Heart right ventricle (tissue), 16 donors: ENCODE measurements around the gene GOSR2. TPM values are rescaled to one million over a fixed set of nuclear protein-coding genes. Genes with fewer than 3 reads are reported as not detected.

Experiments used
- ATAC-seq, 8 donors: fragments of 200-7000 bp; cut with Tn5 transposase; one replicate each; pipeline ENCODE4 v1.9.1; 2020; ENCODE audit warnings: mild to moderate bottlenecking in 8 of 8, moderate library complexity in 8 of 8, moderate number of reproducible peaks in 1 of 8
- DNase-seq, 2 donors: peaks; one replicate each; pipeline ENCODE4 v3.0.0-alpha.2; 2020
- H3K27ac ChIP-seq, 10 donors: fragments of 200-600 bp; sonication (generic) in 2 of 10; one replicate each; pipeline versions ENCODE4 v1.5.0 to v1.8.0; 2020 to 2022; ENCODE audit warnings: mild to moderate bottlenecking in 3 of 10
- H3K27me3 ChIP-seq, 7 donors: fragments of 200-600 bp; one replicate each; pipeline ENCODE4 v1.8.0; 2021 to 2022; ENCODE audit warnings: mild to moderate bottlenecking in 2 of 7
- H3K36me3 ChIP-seq, 9 donors: fragments of 200-600 bp; sonication (generic) in 1 of 9; one replicate each; pipeline versions ENCODE4 v1.5.0 to v1.8.0; 2020 to 2022; ENCODE audit warnings: mild to moderate bottlenecking in 2 of 9
- H3K4me1 ChIP-seq, 9 donors: fragments of 200-600 bp; sonication (generic) in 1 of 9; one replicate each; pipeline versions ENCODE4 v1.5.0 to v1.8.0; 2020 to 2022; ENCODE audit warnings: mild to moderate bottlenecking in 4 of 9
- H3K4me3 ChIP-seq, 10 donors: fragments of 200-600 bp; sonication (generic) in 2 of 10; one replicate each; pipeline versions ENCODE4 v1.5.0 to v1.8.0; 2020 to 2022; ENCODE audit warnings: mild to moderate bottlenecking in 7 of 10, moderate library complexity in 2 of 10
- H3K9me3 ChIP-seq, 11 donors: fragments of 200-600 bp in 10 of 11; sonication (generic) in 2 of 11; one replicate each; pipeline versions ENCODE4 v1.5.0 to v1.8.0; 2013 to 2022; ENCODE audit warnings: mild to moderate bottlenecking in 2 of 11, control low read depth in 1 of 11, moderate library complexity in 1 of 11
- WGBS, 2 donors: extraction: QIAGEN DNeasy Blood & Tissue Kit; methylation state at CpG; one replicate each; pipeline ENCODE4 v1.1.7; 2013; ENCODE audit warnings: inconsistent platforms in 1 of 2; 5-methylcytosine and 5-hydroxymethylcytosine counted together
- intact Hi-C, 10 donors: fragments of 100-400 bp; cut with DNase I; formaldehyde crosslinking; loops; one replicate each; pipeline versions ENCODE4 v1.11.1 to v1.14.2; 2022
- microRNA-seq, 2 donors: library from miRNA; unstranded; fragments of <30 nt; microRNA quantifications; one replicate each; pipeline ENCODE4 v1.2.0, GENCODE V29; 2021
- polyA plus RNA-seq, 2 donors: library from polyadenylated mRNA; stranded (reverse); fragments of 200-250 nt; gene quantifications; one replicate each; pipeline ENCODE4 v1.2.3, GENCODE V29; 2013
- total RNA-seq, 10 donors: library from RNA; stranded (reverse); fragmentation: NEBNext Ultra II Directional in 3 of 10; extraction: Animal tissue kit (Norgen Biotek cat#: 25700) in 3 of 10; gene quantifications; one replicate each; pipeline versions ENCODE4 v1.2.1 to v1.2.4, GENCODE V29; 2021 to 2023
- TF ChIP-seq, protein P1 (sequence below), 9 donors: fragments of 200-600 bp; sonication (generic) in 2 of 9; IDR thresholded peaks; one replicate each; pipeline versions ENCODE4 v1.5.0 to v1.8.0; 2021 to 2022; ENCODE audit warnings: antibody characterized with exemption in 9 of 9, mild to moderate bottlenecking in 5 of 9, moderate library complexity in 1 of 9
- donor health status: Arrhythmogenic right ventricular cardiomyopathy.
- donor health status: ischemic (EF 13 %, LVEDD 7.1; RV severe dilation, severe dysfunction).
- donor health status: healthy with polysubstance abuse.
- donor health status: DM: no; HTN: yes; CAD: no.
- donor health status: DM: no; HTN: no; CAD: no.
- donor health status: ischemic (EF 25% LVEDD 6.9; RV normal size, moderate dysfunction).
- donor health status: ischemic (EF 25% LVEDD 5.7; RV mildly dilated, moderate dysfunction).
- donor health status: healthy.
- donor health status: DM: yes; HTN: yes; CAD: no.
- donor health status: Ischemic cardiomyopathy.
- donor health status: ischemic (EF 35%, LVEDD 5.7; RV mildly dilated, moderate dysfunction).
- donor health status: nonischemic (EF 11% LVEDD 7.7; RV severe dilation, severe dysfunction).
- donor health status: DM: yes; HTN: yes; CAD: no.
- donor health status: PGD.
- donor health status: ischemic (EF 29% LVEDD 5.4; RV normal size, mild dysfunction).
- donor health status: nonischemic (EF 23%, LVEDD 6.1; RV moderate dilation, normal function).

GOSR2 gene
- total and polyA plus RNA-seq, 12 donors = 20.3 to 47.3 (median 40.0) TPM

DNA sequence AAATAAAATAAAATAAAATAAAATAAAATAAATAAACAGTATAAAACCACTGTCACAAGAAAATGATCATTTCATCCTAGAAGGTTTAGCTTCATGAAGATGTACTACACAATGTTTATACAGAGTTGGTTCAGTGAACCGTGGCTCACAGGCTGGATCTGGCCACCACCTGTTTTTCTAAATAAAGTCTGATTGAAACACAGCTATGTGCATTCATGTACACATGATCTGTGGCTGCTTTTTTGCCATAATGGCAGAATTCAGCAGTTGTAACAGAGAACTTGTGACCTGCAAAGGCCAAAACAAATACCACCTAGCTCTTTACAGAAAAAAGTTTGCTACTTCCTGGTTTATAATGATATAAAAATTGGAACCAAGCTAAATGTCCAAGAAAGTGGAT is 68.7 kb downstream of the GOSR2 start:
- no peaks in the 10 kb centered on the region for H3K27me3 ChIP-seq
- intact Hi-C loops = loop anchor here in 1 of 10 donors (10.0 kb wide), 1 partner anchor 127 kb away; no protein-coding TSS in a partner anchor
- WGBS, 2 donors = 82 to 85% methylated on average over 1 of the region's 1 CpG
- H3K4me1 ChIP-seq = peaks cover 0 to 6% (median 0%) of the 10 kb centered on the region in 9 donors
- H3K4me3 ChIP-seq = no peak overlapping the region
- H3K36me3 ChIP-seq = no peaks in the 10 kb centered on the region
- DNase-seq = no peak
- no peak for ATAC-seq
- H3K9me3 ChIP-seq = no peaks in the 10 kb centered on the region
- H3K27ac ChIP-seq = no peak overlapping the region
- TF ChIP-seq, protein P1, sequence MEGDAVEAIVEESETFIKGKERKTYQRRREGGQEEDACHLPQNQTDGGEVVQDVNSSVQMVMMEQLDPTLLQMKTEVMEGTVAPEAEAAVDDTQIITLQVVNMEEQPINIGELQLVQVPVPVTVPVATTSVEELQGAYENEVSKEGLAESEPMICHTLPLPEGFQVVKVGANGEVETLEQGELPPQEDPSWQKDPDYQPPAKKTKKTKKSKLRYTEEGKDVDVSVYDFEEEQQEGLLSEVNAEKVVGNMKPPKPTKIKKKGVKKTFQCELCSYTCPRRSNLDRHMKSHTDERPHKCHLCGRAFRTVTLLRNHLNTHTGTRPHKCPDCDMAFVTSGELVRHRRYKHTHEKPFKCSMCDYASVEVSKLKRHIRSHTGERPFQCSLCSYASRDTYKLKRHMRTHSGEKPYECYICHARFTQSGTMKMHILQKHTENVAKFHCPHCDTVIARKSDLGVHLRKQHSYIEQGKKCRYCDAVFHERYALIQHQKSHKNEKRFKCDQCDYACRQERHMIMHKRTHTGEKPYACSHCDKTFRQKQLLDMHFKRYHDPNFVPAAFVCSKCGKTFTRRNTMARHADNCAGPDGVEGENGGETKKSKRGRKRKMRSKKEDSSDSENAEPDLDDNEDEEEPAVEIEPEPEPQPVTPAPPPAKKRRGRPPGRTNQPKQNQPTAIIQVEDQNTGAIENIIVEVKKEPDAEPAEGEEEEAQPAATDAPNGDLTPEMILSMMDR (IDR thresholded peaks at IDR 0.05) = no peak

Small RNAs within 50 kb of the gene (microRNA-seq; reads per million reads assigned to microRNA genes)
- gene MIR5089 = 0 reads per million in 2 donors

Other genes with a start within 250 kb of the GOSR2 start
- 1 to 10 TPM in 6 of 10 donors, under 1 TPM in 4; 0.83 to 3.7 (median 1.5) TPM for gene WNT3, start 104.5 kb upstream of the GOSR2 start, total RNA-seq
- under 1 TPM; 0.66 to 0.72 TPM for gene WNT3, start 104.5 kb upstream of the GOSR2 start, polyA plus RNA-seq
- 1 to 10 TPM in 1 of 10 donors, under 1 TPM in 9; 0.18 to 2.4 (median 0.35) TPM for gene WNT9B, start 71.6 kb upstream of the GOSR2 start, total RNA-seq
- gene WNT9B, start 71.6 kb upstream of the GOSR2 start, polyA plus RNA-seq = under 1 TPM; 0.19 to 0.51 TPM
- under 1 TPM in 1 of 10 donors, not detected in 9; 0.37 TPM for gene RPRML, start 56.1 kb downstream of the GOSR2 start, total RNA-seq
- gene RPRML, start 56.1 kb downstream of the GOSR2 start, polyA plus RNA-seq = under 1 TPM in 1 of 2 donors, not detected in 1; 0.38 TPM